ENCODE results near the gene C12orf56. TPM values are rescaled to one million over a fixed set of nuclear protein-coding genes. Genes with fewer than 3 reads are reported as not detected.

Gene C12orf56
- total RNA-seq, 1 experiment from 2014 or later = 9.3 TPM

DNA sequence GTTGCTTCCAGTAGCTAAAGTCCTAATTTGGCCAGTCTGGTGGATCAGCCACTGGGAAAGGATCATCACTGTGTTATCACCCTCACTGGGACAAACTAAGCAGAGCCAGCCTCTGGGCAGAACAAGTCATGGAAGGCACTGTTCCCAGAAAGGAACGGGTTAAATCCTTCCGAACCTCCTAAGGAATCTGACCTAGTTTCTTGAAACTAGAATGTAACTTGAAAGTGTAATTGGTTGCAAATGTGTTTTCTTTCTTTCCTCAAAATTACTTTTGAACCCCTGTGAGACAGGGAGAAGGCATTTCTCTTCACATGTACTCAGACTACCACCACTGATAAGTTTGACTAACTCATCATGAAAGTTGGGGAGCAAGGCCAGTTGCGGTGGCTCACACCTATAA lies 149.8 kb downstream of the C12orf56 start:
- TF ChIP-seq, protein P1, sequence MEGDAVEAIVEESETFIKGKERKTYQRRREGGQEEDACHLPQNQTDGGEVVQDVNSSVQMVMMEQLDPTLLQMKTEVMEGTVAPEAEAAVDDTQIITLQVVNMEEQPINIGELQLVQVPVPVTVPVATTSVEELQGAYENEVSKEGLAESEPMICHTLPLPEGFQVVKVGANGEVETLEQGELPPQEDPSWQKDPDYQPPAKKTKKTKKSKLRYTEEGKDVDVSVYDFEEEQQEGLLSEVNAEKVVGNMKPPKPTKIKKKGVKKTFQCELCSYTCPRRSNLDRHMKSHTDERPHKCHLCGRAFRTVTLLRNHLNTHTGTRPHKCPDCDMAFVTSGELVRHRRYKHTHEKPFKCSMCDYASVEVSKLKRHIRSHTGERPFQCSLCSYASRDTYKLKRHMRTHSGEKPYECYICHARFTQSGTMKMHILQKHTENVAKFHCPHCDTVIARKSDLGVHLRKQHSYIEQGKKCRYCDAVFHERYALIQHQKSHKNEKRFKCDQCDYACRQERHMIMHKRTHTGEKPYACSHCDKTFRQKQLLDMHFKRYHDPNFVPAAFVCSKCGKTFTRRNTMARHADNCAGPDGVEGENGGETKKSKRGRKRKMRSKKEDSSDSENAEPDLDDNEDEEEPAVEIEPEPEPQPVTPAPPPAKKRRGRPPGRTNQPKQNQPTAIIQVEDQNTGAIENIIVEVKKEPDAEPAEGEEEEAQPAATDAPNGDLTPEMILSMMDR (IDR thresholded peaks at IDR 0.05; ENCODE audit: insufficient read depth in 1 of 2, low read depth in 1 of 2, low read length in 1 of 2, severe bottlenecking in 1 of 2, unreplicated experiment in 1 of 2) = no peak
- Mint-ChIP-seq H3K9me3 (ENCODE audit: unreplicated experiment) (no peaks in the 10 kb centered on the region), H3K27me3 (ENCODE audit: insufficient read depth, unreplicated experiment) (no peaks in the 10 kb centered on the region), H3K4me1 (ENCODE audit: low read depth, unreplicated experiment) (no peaks in the 10 kb centered on the region), H3K27ac (ENCODE audit: unreplicated experiment) (no peak overlapping the region), H3K4me3 (ENCODE audit: unreplicated experiment) (no peak overlapping the region), H3K36me3 (ENCODE audit: insufficient read depth, unreplicated experiment) (no peaks in the 10 kb centered on the region)
- H3K4me1 ChIP-seq = peaks cover 6% of the 10 kb centered on the region; the same call in 1 of the 2 replicates
- DNase-seq = no peak
- ChIA-PET CTCF (no interaction called here), POLR2A (no interaction called here)
- BruUV-seq (replicated peaks) = no TSS peak
- no peaks in the 10 kb centered on the region for H3K9me3 ChIP-seq
- no peaks in the 10 kb centered on the region for H3K36me3 ChIP-seq (ENCODE audit: control insufficient read depth, insufficient read depth, low read length)
- intact Hi-C loops (cut with micrococcal nuclease; ENCODE audit: unreplicated experiment) = no loop called here
- no peak overlapping the region for H3K4me3 ChIP-seq (ENCODE audit: low read depth, low read length)
- H3K27me3 ChIP-seq (replicated peaks; ENCODE audit: control insufficient read depth, insufficient read depth, low read length) = no peaks in the 10 kb centered on the region

DNA sequence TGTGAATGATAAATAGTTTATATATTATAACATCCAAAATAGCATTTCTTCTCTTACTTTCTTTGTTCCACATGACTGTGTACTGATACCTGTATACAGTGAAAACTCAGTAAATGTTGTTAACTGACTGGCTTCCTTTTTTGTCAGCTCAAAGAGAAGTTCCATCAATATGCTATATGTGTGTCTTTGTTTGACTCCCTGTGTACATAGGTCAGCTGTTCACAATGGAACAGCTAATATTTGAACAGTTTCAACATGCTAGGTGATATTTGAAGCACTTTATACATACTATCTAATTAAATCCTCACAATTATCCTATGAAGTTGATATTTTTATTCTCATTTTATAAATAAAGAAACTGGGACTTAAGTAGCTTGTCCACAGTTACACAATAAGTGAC lies 153.2 kb downstream of the C12orf56 start:
- no TSS peak for BruUV-seq (replicated peaks)
- H3K4me1 ChIP-seq = peaks cover 6% of the 10 kb centered on the region; the same call in 1 of the 2 replicates
- CTCF ChIA-PET = interaction anchor here (1.1 to 1.8 kb wide), 2 partner anchors 394 to 398 kb away, joined by 3 to 7 read pairs; no protein-coding TSS in a partner anchor
- intact Hi-C loops (cut with micrococcal nuclease; ENCODE audit: unreplicated experiment) = no loop called here
- no peak for DNase-seq
- TF ChIP-seq, protein P1 (IDR thresholded peaks at IDR 0.05; ENCODE audit: insufficient read depth in 1 of 2, low read depth in 1 of 2, low read length in 1 of 2, severe bottlenecking in 1 of 2, unreplicated experiment in 1 of 2) = no peak
- H3K36me3 Mint-ChIP-seq (ENCODE audit: insufficient read depth, unreplicated experiment) = no peaks in the 10 kb centered on the region
- H3K36me3 ChIP-seq (ENCODE audit: control insufficient read depth, insufficient read depth, low read length) = no peaks in the 10 kb centered on the region
- H3K4me3 ChIP-seq (ENCODE audit: low read depth, low read length) = no peak overlapping the region
- POLR2A ChIA-PET = no interaction called here
- H3K27me3 ChIP-seq (replicated peaks; ENCODE audit: control insufficient read depth, insufficient read depth, low read length) = no peaks in the 10 kb centered on the region
- no peaks in the 10 kb centered on the region for H3K9me3 ChIP-seq
- no peaks in the 10 kb centered on the region for H3K9me3 Mint-ChIP-seq (ENCODE audit: unreplicated experiment)
- no peaks in the 10 kb centered on the region for H3K4me1 Mint-ChIP-seq (ENCODE audit: low read depth, unreplicated experiment)
- H3K4me3 Mint-ChIP-seq (ENCODE audit: unreplicated experiment) = no peak overlapping the region
- no peaks in the 10 kb centered on the region for H3K27me3 Mint-ChIP-seq (ENCODE audit: insufficient read depth, unreplicated experiment)
- H3K27ac Mint-ChIP-seq (ENCODE audit: unreplicated experiment) = no peak overlapping the region

DNA sequence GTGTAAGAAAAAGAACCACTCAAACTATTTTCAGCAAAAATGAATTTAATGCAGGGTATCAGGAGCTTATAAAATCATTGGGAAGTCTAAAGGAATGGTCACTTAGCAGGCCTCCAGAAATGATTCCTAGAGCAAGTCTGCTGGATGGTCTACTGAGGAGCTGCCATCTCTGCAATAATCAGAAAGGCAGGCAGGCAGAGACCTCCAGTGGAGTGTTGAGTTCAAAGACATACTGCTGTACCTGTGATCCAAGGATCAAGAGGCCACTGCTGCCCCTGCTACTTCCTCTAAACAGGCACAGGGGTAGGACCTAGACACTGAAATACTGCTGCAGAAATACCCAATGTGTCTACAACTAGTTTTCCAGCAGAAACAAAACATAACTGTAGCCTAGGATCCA lies 154.0 kb downstream of the C12orf56 start:
- Histone ChIP-seq H3K4me3 (ENCODE audit: low read depth, low read length) (no peak overlapping the region), H3K4me1 (peaks cover 6% of the 10 kb centered on the region; the same call in 1 of the 2 replicates), H3K27me3 (replicated peaks; ENCODE audit: control insufficient read depth, insufficient read depth, low read length) (no peaks in the 10 kb centered on the region), H3K36me3 (ENCODE audit: control insufficient read depth, insufficient read depth, low read length) (no peaks in the 10 kb centered on the region), H3K9me3 (no peaks in the 10 kb centered on the region)
- no peak overlapping the region for H3K27ac Mint-ChIP-seq (ENCODE audit: unreplicated experiment)
- TF ChIP-seq, protein P1 (IDR thresholded peaks at IDR 0.05; ENCODE audit: insufficient read depth in 1 of 2, low read depth in 1 of 2, low read length in 1 of 2, severe bottlenecking in 1 of 2, unreplicated experiment in 1 of 2) = peak in 1 of 2 experiments; percentile 32
- H3K27me3 Mint-ChIP-seq (ENCODE audit: insufficient read depth, unreplicated experiment) = no peaks in the 10 kb centered on the region
- no peaks in the 10 kb centered on the region for H3K4me1 Mint-ChIP-seq (ENCODE audit: low read depth, unreplicated experiment)
- peak in 1 of 2 experiments; percentile 28 for DNase-seq
- H3K36me3 Mint-ChIP-seq (ENCODE audit: insufficient read depth, unreplicated experiment) = no peaks in the 10 kb centered on the region
- CTCF ChIA-PET = interaction anchor here (1.1 to 1.8 kb wide), 2 partner anchors 393 to 397 kb away, joined by 3 to 7 read pairs; no protein-coding TSS in a partner anchor
- intact Hi-C loops (cut with micrococcal nuclease; ENCODE audit: unreplicated experiment) = loop anchor here (1.0 kb wide), 1 partner anchor 397 kb away; no protein-coding TSS in a partner anchor
- H3K9me3 Mint-ChIP-seq (ENCODE audit: unreplicated experiment) = no peaks in the 10 kb centered on the region
- POLR2A ChIA-PET = no interaction called here
- no TSS peak for BruUV-seq (replicated peaks)
- H3K4me3 Mint-ChIP-seq (ENCODE audit: unreplicated experiment) = no peak overlapping the region

All from Caco-2 (cell line).